ENCODE measurements around the gene TGM5. TPM values are rescaled to one million over a fixed set of nuclear protein-coding genes. Genes with fewer than 3 reads are reported as not detected.

The TGM5 gene
- polyA plus RNA-seq, 2 of the 4 experiments (the other 2 are of a cell fraction) = not detected

GRCh38 chr15:43212951-43213350 is 53.8 kb downstream of the TGM5 start:
- ATAC-seq = no peak
- Histone ChIP-seq H3K9me3 (no peaks in the 10 kb centered on the region), H3K4me3 (no peak overlapping the region), H3K27ac (no peak overlapping the region), H3K4me1 (no peaks in the 10 kb centered on the region), H3K4me2 (no peak overlapping the region)
- ChIA-PET CTCF (interaction anchor here (1.2 to 5.2 kb wide), 3 partner anchors 9 to 73 kb away, joined by 3 to 31 read pairs (median 15); no protein-coding TSS in a partner anchor), POLR2A (no interaction called here)
- DNase-seq (ENCODE audit: low read depth in 1 of 2, low spot score in 1 of 2) = no peak
- TF ChIP-seq POLR2AphosphoS2 (conservative IDR thresholded peaks at IDR 0.05; ENCODE audit: low read length) = no peak
- no peak for TF ChIP-seq CBX8 (IDR thresholded peaks at IDR 0.05)
- no peak for TF ChIP-seq MAX (IDR thresholded peaks at IDR 0.05)
- TF ChIP-seq CBX2 (IDR thresholded peaks at IDR 0.05; ENCODE audit: borderline replicate concordance, low read depth) = no peak
- TF ChIP-seq REST (IDR thresholded peaks at IDR 0.05) = no peak
- TF ChIP-seq RFX5 (IDR thresholded peaks at IDR 0.05) = no peak
- TF ChIP-seq TP53 (CRISPR knock-in tag; IDR thresholded peaks at IDR 0.05) = no peak
- no peak for TF ChIP-seq RCOR1 (IDR thresholded peaks at IDR 0.05; ENCODE audit: low read depth, low read length)
- TF ChIP-seq HES2 (IDR thresholded peaks at IDR 0.05) = no peak
- no peak for TF ChIP-seq ESRRA (IDR thresholded peaks at IDR 0.05; ENCODE audit: borderline replicate concordance, low read length)
- no peak for TF ChIP-seq FOSL2 (IDR thresholded peaks at IDR 0.05)
- no peak for TF ChIP-seq FOSL2 (CRISPR knock-in tag; IDR thresholded peaks at IDR 0.05)
- no peak for TF ChIP-seq PHF8 (IDR thresholded peaks at IDR 0.05; ENCODE audit: borderline replicate concordance, low read depth)
- no peak for TF ChIP-seq HDAC2 (IDR thresholded peaks at IDR 0.05)
- TF ChIP-seq HOXA7 (CRISPR knock-in tag; IDR thresholded peaks at IDR 0.05) = no peak
- TF ChIP-seq RNF2 (IDR thresholded peaks at IDR 0.05; ENCODE audit: borderline replicate concordance, low read depth) = no peak
- no peak for TF ChIP-seq ZC3H11A (IDR thresholded peaks at IDR 0.05)
- TF ChIP-seq E2F6 (IDR thresholded peaks at IDR 0.05; ENCODE audit: borderline replicate concordance, low read depth) = no peak
- FAIRE-seq = no peak

GRCh38 chr15:43212299-43212698 is 54.4 kb downstream of the TGM5 start:
- CTCF ChIA-PET = interaction anchor here (0.7 to 5.2 kb wide), 4 partner anchors 8 to 435 kb away, joined by 3 to 31 read pairs (median 10); no protein-coding TSS in a partner anchor
- no peak overlapping the region for H3K4me3 ChIP-seq
- no peaks in the 10 kb centered on the region for H3K4me1 ChIP-seq
- no peak for TF ChIP-seq NPAS2 (CRISPR knock-in tag; IDR thresholded peaks at IDR 0.05; ENCODE audit: borderline replicate concordance)
- no peak for TF ChIP-seq RNF2 (IDR thresholded peaks at IDR 0.05; ENCODE audit: borderline replicate concordance, low read depth)
- no peak for TF ChIP-seq EP300 (IDR thresholded peaks at IDR 0.05)
- TF ChIP-seq POLR2A (IDR thresholded peaks at IDR 0.05; ENCODE audit: low read length) = no peak
- TF ChIP-seq REST (IDR thresholded peaks at IDR 0.05) = no peak
- no peak for TF ChIP-seq NR3C1 (IDR thresholded peaks at IDR 0.05)
- TF ChIP-seq JUNB (IDR thresholded peaks at IDR 0.05) = no peak
- no peak for TF ChIP-seq KDM5A (IDR thresholded peaks at IDR 0.05)
- H3K9me3 ChIP-seq = no peaks in the 10 kb centered on the region
- no peak for DNase-seq (ENCODE audit: low read depth in 1 of 2, low spot score in 1 of 2)
- no peak for ATAC-seq
- POLR2A ChIA-PET = no interaction called here
- WGBS (ENCODE audit: missing lambda C conversion rate) = 72% methylated on average over 8 of the region's 8 CpGs
- FAIRE-seq = no peak
- no peak overlapping the region for H3K27ac ChIP-seq
- H3K4me2 ChIP-seq = no peak overlapping the region

All from A549 (cell line).